Lower leg skin (tissue), 3 donors: ENCODE data around the gene SNTG2.

Experiments
- POLR2A ChIP-seq, 2 donors: fragments of 450-650 bp; IDR thresholded peaks; one replicate each; pipeline ENCODE4 v1.6.1; 2016 to 2017; ENCODE audit warnings: antibody characterized with exemption in 2 of 2, mild to moderate bottlenecking in 1 of 2, moderate library complexity in 1 of 2
- TF ChIP-seq, protein P1 (sequence below), 3 donors: fragments of 450-650 bp; IDR thresholded peaks; one replicate each; pipeline ENCODE4 v1.5.1; 2016; ENCODE audit warnings: antibody characterized with exemption in 3 of 3, mild to moderate bottlenecking in 3 of 3, moderate library complexity in 2 of 3

- no peak for TF ChIP-seq POLR2A (IDR thresholded peaks at IDR 0.05)
- TF ChIP-seq, protein P1, sequence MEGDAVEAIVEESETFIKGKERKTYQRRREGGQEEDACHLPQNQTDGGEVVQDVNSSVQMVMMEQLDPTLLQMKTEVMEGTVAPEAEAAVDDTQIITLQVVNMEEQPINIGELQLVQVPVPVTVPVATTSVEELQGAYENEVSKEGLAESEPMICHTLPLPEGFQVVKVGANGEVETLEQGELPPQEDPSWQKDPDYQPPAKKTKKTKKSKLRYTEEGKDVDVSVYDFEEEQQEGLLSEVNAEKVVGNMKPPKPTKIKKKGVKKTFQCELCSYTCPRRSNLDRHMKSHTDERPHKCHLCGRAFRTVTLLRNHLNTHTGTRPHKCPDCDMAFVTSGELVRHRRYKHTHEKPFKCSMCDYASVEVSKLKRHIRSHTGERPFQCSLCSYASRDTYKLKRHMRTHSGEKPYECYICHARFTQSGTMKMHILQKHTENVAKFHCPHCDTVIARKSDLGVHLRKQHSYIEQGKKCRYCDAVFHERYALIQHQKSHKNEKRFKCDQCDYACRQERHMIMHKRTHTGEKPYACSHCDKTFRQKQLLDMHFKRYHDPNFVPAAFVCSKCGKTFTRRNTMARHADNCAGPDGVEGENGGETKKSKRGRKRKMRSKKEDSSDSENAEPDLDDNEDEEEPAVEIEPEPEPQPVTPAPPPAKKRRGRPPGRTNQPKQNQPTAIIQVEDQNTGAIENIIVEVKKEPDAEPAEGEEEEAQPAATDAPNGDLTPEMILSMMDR (IDR thresholded peaks at IDR 0.05): no peak
Observed at GRCh38 chr2:922185-922584, 28.5 kb upstream of the SNTG2 start.
